C4-2B (cell line): ENCODE measurements around the gene MIOX.

Experiments used
- ZFX ChIP-seq: fragments of 450-650 bp; IDR thresholded peaks from 2 replicates; pipeline ENCODE4 v1.6.1; 2017
- TF ChIP-seq, protein P1 (sequence below): fragments of 450-650 bp; conservative IDR thresholded peaks from 2 replicates; pipeline ENCODE4 v1.5.1; 2017; ENCODE audit warnings: mild to moderate bottlenecking

DNA sequence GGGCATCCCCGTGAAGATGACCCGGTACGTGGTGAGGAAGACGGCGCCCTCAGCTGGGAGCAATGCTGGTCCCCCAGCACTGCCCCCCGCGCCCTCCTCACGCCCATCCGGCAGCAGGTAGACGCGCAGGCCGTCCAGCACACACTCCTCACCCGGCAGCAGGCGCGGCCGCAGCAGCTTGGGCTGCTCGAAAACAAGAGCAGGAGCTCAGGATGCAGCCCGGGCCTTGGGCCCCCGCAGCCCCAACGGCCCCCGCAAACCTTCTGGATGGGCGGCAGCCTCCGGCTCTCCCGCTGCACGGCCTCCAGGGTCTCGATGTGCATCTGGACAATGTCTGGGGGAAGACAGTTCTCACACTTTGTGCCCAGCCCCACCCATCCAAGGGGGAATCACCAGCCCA is 25.1 kb upstream of the MIOX start:
- TF ChIP-seq, protein P1, sequence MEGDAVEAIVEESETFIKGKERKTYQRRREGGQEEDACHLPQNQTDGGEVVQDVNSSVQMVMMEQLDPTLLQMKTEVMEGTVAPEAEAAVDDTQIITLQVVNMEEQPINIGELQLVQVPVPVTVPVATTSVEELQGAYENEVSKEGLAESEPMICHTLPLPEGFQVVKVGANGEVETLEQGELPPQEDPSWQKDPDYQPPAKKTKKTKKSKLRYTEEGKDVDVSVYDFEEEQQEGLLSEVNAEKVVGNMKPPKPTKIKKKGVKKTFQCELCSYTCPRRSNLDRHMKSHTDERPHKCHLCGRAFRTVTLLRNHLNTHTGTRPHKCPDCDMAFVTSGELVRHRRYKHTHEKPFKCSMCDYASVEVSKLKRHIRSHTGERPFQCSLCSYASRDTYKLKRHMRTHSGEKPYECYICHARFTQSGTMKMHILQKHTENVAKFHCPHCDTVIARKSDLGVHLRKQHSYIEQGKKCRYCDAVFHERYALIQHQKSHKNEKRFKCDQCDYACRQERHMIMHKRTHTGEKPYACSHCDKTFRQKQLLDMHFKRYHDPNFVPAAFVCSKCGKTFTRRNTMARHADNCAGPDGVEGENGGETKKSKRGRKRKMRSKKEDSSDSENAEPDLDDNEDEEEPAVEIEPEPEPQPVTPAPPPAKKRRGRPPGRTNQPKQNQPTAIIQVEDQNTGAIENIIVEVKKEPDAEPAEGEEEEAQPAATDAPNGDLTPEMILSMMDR, result no peak
- no peak for TF ChIP-seq ZFX
